Measurements from ENCODE around the gene NT5C.

The NT5C gene

GRCh38 chr17:75082683-75083082 lies 48.9 kb downstream of the NT5C start:
- Histone ChIP-seq H3K36me3 (ENCODE audit: control insufficient read depth in 4 of 4, insufficient read depth in 4 of 4, low read length in 3 of 4) (no peaks in the 10 kb centered on the region), H3K4me3 (ENCODE audit: control insufficient read depth in 1 of 7, extremely low read depth in 1 of 7, insufficient read depth in 4 of 7, low read depth in 2 of 7, low read length in 6 of 7) (no peak overlapping the region), H3K27ac (ENCODE audit: insufficient read depth in 1 of 2, low read depth in 1 of 2, low read length in 2 of 2, poor library complexity in 1 of 2, severe bottlenecking in 2 of 2) (no peak overlapping the region), H3K4me1 (ENCODE audit: control extremely low read depth in 1 of 4, control insufficient read depth in 4 of 4, insufficient read depth in 4 of 4, low read length in 3 of 4) (peaks cover 0 to 16% (median 13%) of the 10 kb centered on the region in 4 experiments), H3K27me3 (replicated peaks in 2 of 5; ENCODE audit: control insufficient read depth in 4 of 5, insufficient read depth in 5 of 5, low read length in 4 of 5) (no peaks in the 10 kb centered on the region), H3K9me3 (ENCODE audit: control extremely low read depth in 1 of 5, control insufficient read depth in 4 of 5, insufficient read depth in 2 of 5, low read depth in 1 of 5, low read length in 4 of 5) (no peaks in the 10 kb centered on the region)
- DNase-seq = no peak
- CTCF ChIA-PET = interaction anchor here (2.4 to 5.2 kb wide), 2 partner anchors 23 to 31 kb away, joined by 11 to 28 read pairs; no protein-coding TSS in a partner anchor
- 93% methylated on average over 4 of the region's 6 CpGs for WGBS (ENCODE audit: insufficient coverage)
- POLR2A ChIA-PET = no interaction called here

GRCh38 chr17:75081611-75082540 lies 49.7 kb downstream of the NT5C start:
- WGBS (ENCODE audit: insufficient coverage) = 92% methylated on average over 12 of the region's 13 CpGs
- ChIA-PET POLR2A (interaction anchor here (0.6 kb wide), 1 partner anchor 50 kb away, joined by 6 read pairs; no protein-coding TSS in a partner anchor), CTCF (interaction anchor here (0.6 to 5.2 kb wide), 7 partner anchors 7 to 108 kb away, joined by 3 to 28 read pairs (median 9); no protein-coding TSS in a partner anchor)
- no peak for DNase-seq
- Histone ChIP-seq H3K4me1 (ENCODE audit: control extremely low read depth in 1 of 4, control insufficient read depth in 4 of 4, insufficient read depth in 4 of 4, low read length in 3 of 4) (peaks cover 0 to 19% (median 12%) of the 10 kb centered on the region in 4 experiments), H3K27ac (ENCODE audit: insufficient read depth in 1 of 2, low read depth in 1 of 2, low read length in 2 of 2, poor library complexity in 1 of 2, severe bottlenecking in 2 of 2) (no peak overlapping the region), H3K9me3 (ENCODE audit: control extremely low read depth in 1 of 5, control insufficient read depth in 4 of 5, insufficient read depth in 2 of 5, low read depth in 1 of 5, low read length in 4 of 5) (no peaks in the 10 kb centered on the region), H3K4me3 (ENCODE audit: control insufficient read depth in 1 of 7, extremely low read depth in 1 of 7, insufficient read depth in 4 of 7, low read depth in 2 of 7, low read length in 6 of 7) (no peak overlapping the region), H3K36me3 (ENCODE audit: control insufficient read depth in 4 of 4, insufficient read depth in 4 of 4, low read length in 3 of 4) (no peaks in the 10 kb centered on the region), H3K27me3 (replicated peaks in 2 of 5; ENCODE audit: control insufficient read depth in 4 of 5, insufficient read depth in 5 of 5, low read length in 4 of 5) (no peaks in the 10 kb centered on the region)
